ENCODE results near the gene PPP1R9B.

PPP1R9B gene

DNA sequence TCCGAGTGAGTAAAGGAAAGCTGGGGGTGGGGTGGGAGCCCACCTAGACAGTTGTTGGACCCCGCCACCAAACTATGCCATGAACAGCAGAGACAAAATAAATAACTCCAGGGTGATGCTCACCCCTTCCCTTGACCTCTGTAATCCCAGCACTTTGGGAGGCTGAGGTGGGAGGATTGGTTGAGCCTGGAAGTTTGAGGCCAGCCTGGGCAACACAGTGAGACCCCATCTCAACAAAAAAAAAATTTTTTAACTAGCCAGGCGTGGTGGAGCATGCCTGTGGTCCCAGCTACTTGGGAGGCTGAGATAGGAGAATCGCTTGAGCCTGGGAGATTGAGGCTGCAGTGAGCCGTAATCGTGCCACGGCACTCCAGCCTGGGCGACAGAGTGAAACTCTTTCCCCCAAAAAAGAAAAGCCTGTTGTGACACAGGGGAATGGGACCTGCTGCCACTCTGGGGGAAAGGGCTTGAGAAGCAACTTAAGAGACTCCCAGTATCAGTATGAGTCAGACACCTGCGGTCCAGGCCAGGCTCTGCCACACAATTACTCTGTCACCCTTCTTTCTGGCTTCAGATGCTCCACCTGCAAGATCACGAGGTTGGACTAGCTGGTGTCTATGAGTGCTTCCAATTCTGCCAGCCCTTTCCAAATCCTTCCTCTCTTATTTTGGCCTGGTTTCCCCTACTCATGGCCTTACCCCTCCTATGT, 20.3 kb upstream of the PPP1R9B start:
- Histone ChIP-seq H3K27ac (ENCODE audit: low read length) (no peak overlapping the region), H3K36me3 (ENCODE audit: control insufficient read depth in 1 of 2, insufficient read depth in 2 of 2, low read length in 2 of 2) (no peaks in the 10 kb centered on the region), H3K4me3 (ENCODE audit: low read depth in 1 of 2, low read length in 2 of 2) (no peak overlapping the region), H3K4me1 (ENCODE audit: control insufficient read depth in 1 of 2, insufficient read depth in 2 of 2, low read length in 2 of 2) (peaks cover 10 to 45% of the 10 kb centered on the region in 2 donors), H3K9me3 (ENCODE audit: control insufficient read depth in 1 of 2, low read length in 2 of 2) (no peaks in the 10 kb centered on the region), H3K27me3 (ENCODE audit: low read depth, low read length) (no peaks in the 10 kb centered on the region)

DNA sequence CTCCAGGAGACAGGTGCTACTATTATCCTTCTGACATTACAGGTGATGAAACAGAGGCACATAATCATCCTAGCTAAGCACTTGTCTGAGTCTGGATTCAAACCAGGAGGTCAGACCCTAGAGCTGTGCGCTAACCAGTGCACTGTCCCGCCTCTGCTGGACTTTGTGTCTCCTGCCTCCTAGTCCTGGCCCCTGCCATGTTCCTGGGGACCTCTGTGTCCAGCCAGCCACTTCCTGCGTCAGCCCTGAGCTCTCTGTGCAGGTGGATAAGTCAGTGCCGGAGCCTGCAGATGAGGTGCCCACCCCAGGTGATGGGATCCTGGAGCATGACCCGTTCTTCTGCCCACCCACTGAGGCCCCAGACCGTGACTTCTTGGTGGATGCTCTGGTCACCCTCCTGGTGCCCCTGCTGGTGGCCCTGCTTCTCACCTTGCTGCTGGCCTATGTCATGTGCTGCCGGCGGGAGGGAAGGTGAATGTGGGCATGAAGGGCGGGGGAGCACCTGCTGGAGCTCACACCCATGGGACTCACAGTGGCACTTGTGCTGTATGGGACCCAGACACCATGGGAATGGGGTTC, 19.5 kb upstream of the PPP1R9B start:
- no peak overlapping the region for H3K4me3 ChIP-seq (ENCODE audit: low read depth in 1 of 2, low read length in 2 of 2)
- H3K27ac ChIP-seq (ENCODE audit: low read length), result no peak overlapping the region
- H3K4me1 ChIP-seq (ENCODE audit: control insufficient read depth in 1 of 2, insufficient read depth in 2 of 2, low read length in 2 of 2), result peaks cover 10 to 45% of the 10 kb centered on the region in 2 donors
- H3K9me3 ChIP-seq (ENCODE audit: control insufficient read depth in 1 of 2, low read length in 2 of 2), result no peaks in the 10 kb centered on the region
- H3K27me3 ChIP-seq (ENCODE audit: low read depth, low read length), result no peaks in the 10 kb centered on the region
- H3K36me3 ChIP-seq (ENCODE audit: control insufficient read depth in 1 of 2, insufficient read depth in 2 of 2, low read length in 2 of 2), result no peaks in the 10 kb centered on the region

DNA sequence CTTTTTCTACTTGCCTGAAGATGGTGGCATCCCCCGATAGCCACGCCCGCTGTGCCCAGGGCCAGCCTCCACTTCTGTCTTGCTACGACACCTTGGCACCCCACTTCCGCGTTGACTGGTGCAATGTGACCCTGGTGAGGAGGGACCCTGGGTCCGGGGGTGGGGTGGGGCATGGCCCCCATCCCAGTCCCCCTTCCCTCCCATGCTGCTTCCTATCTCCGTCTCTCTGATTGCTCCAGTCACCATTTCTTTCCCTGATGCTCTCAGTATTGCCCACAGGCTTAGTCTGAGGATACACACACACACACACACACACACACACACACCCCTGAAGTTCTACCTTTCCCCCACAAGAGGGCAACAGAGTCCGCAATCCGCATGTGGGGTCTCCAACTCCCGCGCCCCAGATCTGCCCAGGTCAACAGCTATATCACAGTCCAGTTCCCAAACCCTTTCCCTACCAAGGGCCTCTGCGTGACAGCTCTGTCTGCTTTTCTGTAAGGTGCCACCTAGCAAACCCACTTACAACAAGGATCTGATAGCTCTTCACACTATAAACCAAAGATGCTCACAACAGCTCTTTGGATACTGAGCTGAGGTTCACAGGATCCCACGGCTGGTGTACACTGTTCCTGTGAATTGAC, 18.8 kb upstream of the PPP1R9B start:
- no peaks in the 10 kb centered on the region for H3K9me3 ChIP-seq (ENCODE audit: control insufficient read depth in 1 of 2, low read length in 2 of 2)
- no peaks in the 10 kb centered on the region for H3K27me3 ChIP-seq (ENCODE audit: low read depth, low read length)
- no peak overlapping the region for H3K27ac ChIP-seq (ENCODE audit: low read length)
- H3K36me3 ChIP-seq (ENCODE audit: control insufficient read depth in 1 of 2, insufficient read depth in 2 of 2, low read length in 2 of 2), result no peaks in the 10 kb centered on the region
- no peak overlapping the region for H3K4me3 ChIP-seq (ENCODE audit: low read depth in 1 of 2, low read length in 2 of 2)
- peaks cover 10 to 46% of the 10 kb centered on the region in 2 donors for H3K4me1 ChIP-seq (ENCODE audit: control insufficient read depth in 1 of 2, insufficient read depth in 2 of 2, low read length in 2 of 2)

DNA sequence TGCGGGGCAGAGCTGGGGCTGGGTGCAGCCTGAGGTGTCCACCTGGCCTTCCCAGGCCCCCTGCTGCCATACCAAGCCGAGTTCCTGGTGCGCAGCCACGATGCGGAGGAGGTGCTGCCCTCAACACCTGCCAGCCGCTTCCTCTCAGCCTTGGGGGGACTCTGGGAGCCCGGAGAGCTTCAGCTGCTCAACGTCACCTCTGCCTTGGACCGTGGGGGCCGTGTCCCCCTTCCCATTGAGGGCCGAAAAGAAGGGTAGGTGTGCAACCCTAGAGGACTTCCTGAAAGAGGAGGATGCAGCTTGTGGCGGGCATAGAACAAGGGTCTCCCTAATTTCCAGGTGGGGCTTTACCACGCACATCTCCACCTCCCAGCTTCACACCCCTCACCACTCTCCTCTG, 17.8 kb upstream of the PPP1R9B start:
- H3K27ac ChIP-seq (ENCODE audit: low read length), result no peak overlapping the region
- H3K4me3 ChIP-seq (ENCODE audit: low read depth in 1 of 2, low read length in 2 of 2), result no peak overlapping the region
- no peaks in the 10 kb centered on the region for H3K36me3 ChIP-seq (ENCODE audit: control insufficient read depth in 1 of 2, insufficient read depth in 2 of 2, low read length in 2 of 2)
- no peaks in the 10 kb centered on the region for H3K9me3 ChIP-seq (ENCODE audit: control insufficient read depth in 1 of 2, low read length in 2 of 2)
- H3K4me1 ChIP-seq (ENCODE audit: control insufficient read depth in 1 of 2, insufficient read depth in 2 of 2, low read length in 2 of 2), result peaks cover 8 to 50% of the 10 kb centered on the region in 2 donors
- H3K27me3 ChIP-seq (ENCODE audit: low read depth, low read length), result no peaks in the 10 kb centered on the region

DNA sequence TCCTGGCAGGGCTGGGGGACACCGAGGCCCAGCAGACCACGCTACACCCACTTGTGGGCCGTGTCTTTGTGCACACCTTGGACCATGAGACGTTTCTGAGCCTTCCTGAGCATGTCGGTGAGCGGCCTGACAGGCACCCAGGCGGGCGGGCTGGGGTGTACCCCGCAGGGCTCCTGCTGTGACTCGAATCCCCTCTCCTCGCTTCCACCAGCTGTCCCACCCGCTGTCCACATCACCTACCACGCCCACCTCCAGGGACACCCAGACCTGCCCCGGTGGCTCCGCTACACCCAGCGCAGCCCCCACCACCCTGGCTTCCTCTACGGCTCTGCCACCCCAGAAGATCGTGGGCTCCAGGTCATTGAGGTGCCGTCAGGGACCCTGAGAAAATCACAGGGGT, 16.9 kb upstream of the PPP1R9B start:
- Histone ChIP-seq H3K27ac (ENCODE audit: low read length) (no peak overlapping the region), H3K9me3 (ENCODE audit: control insufficient read depth in 1 of 2, low read length in 2 of 2) (no peaks in the 10 kb centered on the region), H3K4me3 (ENCODE audit: low read depth in 1 of 2, low read length in 2 of 2) (peak overlapping the region in 1 of 2 donors; percentile 8), H3K36me3 (ENCODE audit: control insufficient read depth in 1 of 2, insufficient read depth in 2 of 2, low read length in 2 of 2) (no peaks in the 10 kb centered on the region), H3K27me3 (ENCODE audit: low read depth, low read length) (no peaks in the 10 kb centered on the region), H3K4me1 (ENCODE audit: control insufficient read depth in 1 of 2, insufficient read depth in 2 of 2, low read length in 2 of 2) (peaks cover 4 to 45% of the 10 kb centered on the region in 2 donors)

DNA sequence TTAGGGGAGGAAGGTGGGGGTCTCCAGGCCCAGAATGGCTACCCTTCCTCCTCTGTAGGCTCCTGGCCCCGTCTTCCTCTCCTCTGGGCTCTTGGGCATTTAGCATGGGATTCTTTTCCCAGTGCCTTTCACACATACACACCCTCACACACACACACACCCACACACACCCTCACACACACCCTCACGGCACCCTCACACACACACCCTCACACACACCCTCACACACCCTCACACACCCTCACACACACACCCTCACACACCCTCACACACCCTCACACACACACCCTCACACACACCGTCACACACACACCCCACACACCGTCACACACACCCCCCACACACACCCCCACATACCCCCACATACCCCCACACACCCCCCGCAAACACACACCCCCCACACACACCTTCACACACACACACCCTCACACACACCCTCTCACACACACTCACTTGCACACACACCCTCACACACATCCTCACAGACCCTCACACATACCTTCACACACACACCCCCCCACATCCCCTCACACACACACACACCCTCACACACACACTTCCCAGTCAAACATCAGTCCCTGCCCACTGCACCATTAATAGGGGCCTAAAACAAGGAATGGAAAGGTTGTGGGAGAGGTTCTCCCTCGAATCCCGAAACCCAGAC, 16.2 kb upstream of the PPP1R9B start:
- Histone ChIP-seq H3K4me1 (ENCODE audit: control insufficient read depth in 1 of 2, insufficient read depth in 2 of 2, low read length in 2 of 2) (peaks cover 4 to 48% of the 10 kb centered on the region in 2 donors), H3K4me3 (ENCODE audit: low read depth in 1 of 2, low read length in 2 of 2) (peak overlapping the region in 1 of 2 donors; percentile 49), H3K27ac (ENCODE audit: low read length) (peak overlapping the region; percentile 67)

DNA sequence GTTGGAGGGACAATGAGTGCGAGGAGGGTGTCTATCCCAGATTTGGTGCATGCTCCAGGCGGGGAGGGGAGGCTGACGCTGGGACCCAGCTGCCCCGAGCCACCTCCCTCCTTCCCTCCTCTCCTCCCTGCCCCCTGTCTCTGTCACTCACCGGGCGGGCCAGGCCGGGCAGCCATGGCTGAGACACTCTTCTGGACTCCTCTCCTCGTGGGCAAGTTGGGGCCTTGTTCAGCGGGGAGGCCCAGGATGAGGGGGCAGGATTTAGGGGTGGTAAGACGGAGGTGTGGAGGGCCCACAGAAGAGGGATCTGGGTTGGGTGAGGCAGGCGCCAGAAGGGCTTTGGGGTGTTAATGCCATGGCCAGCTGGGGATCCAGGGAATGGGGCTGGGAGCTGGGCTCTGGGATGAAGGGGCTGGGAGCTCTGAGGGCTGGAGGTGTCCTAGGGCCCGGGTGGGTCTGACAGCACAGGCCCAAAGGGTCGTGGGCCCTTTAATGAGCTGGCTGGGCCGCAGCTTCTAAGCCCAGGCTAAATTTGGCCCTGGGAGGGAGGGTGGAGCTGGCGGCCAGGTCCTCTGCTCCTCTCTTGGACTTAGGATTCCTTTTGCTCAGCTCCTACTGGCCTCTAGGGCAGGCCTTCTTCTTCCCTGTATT, 15.5 kb upstream of the PPP1R9B start, which contains the start of gene SGCA:
Gene SGCA, plus strand, starts transcription at position 139 of the 651 bp plus-strand sequence. Its CDS starts 36 bp downstream, at position 175.
- H3K4me3 ChIP-seq (ENCODE audit: low read depth in 1 of 2, low read length in 2 of 2), result peak within 1 kb of the TSS in 1 of 2 donors; percentile 49
- H3K27me3 ChIP-seq (ENCODE audit: low read depth, low read length), result no peaks in the 10 kb centered on the region
- peak within 1 kb of the TSS; percentile 67 for H3K27ac ChIP-seq (ENCODE audit: low read length)
- H3K36me3 ChIP-seq (ENCODE audit: control insufficient read depth in 1 of 2, insufficient read depth in 2 of 2, low read length in 2 of 2), result no peaks in the 10 kb centered on the region
- H3K4me1 ChIP-seq (ENCODE audit: control insufficient read depth in 1 of 2, insufficient read depth in 2 of 2, low read length in 2 of 2), result peaks cover 4 to 51% of the 10 kb centered on the region in 2 donors
- no peaks in the 10 kb centered on the region for H3K9me3 ChIP-seq (ENCODE audit: control insufficient read depth in 1 of 2, low read length in 2 of 2)

More for the DNA sequence above, 16.2 kb upstream of the PPP1R9B start:
- Histone ChIP-seq H3K27me3 (ENCODE audit: low read depth, low read length) (no peaks in the 10 kb centered on the region), H3K36me3 (ENCODE audit: control insufficient read depth in 1 of 2, insufficient read depth in 2 of 2, low read length in 2 of 2) (no peaks in the 10 kb centered on the region), H3K9me3 (ENCODE audit: control insufficient read depth in 1 of 2, low read length in 2 of 2) (no peaks in the 10 kb centered on the region)

DNA sequence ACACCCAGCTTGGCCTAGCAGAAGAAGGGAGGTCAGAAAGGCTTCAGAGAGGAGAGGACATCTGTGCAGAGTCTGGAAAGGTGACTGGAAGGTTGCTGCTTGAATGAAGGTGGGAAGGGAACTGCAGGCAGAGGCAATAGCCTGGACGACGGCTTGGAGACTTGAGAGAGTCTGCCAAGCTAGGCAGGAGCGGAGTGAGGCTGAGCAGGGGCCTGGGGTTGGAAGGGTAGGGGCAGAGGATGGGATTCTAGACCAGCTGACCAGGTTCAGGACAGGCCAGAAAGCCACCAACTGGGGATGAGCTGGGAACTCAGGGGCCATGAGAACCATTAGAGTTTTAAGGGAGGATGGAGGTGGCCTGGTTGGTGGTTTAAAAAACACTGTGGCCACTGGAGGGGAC, 15.0 kb upstream of the PPP1R9B start:
- no peaks in the 10 kb centered on the region for H3K36me3 ChIP-seq (ENCODE audit: control insufficient read depth in 1 of 2, insufficient read depth in 2 of 2, low read length in 2 of 2)
- peaks cover 7 to 55% of the 10 kb centered on the region in 2 donors for H3K4me1 ChIP-seq (ENCODE audit: control insufficient read depth in 1 of 2, insufficient read depth in 2 of 2, low read length in 2 of 2)
- peak overlapping the region in 1 of 2 donors; percentile 49 for H3K4me3 ChIP-seq (ENCODE audit: low read depth in 1 of 2, low read length in 2 of 2)
- H3K9me3 ChIP-seq (ENCODE audit: control insufficient read depth in 1 of 2, low read length in 2 of 2), result no peaks in the 10 kb centered on the region
- H3K27me3 ChIP-seq (ENCODE audit: low read depth, low read length), result no peaks in the 10 kb centered on the region
- peak overlapping the region; percentile 45 for H3K27ac ChIP-seq (ENCODE audit: low read length)

DNA sequence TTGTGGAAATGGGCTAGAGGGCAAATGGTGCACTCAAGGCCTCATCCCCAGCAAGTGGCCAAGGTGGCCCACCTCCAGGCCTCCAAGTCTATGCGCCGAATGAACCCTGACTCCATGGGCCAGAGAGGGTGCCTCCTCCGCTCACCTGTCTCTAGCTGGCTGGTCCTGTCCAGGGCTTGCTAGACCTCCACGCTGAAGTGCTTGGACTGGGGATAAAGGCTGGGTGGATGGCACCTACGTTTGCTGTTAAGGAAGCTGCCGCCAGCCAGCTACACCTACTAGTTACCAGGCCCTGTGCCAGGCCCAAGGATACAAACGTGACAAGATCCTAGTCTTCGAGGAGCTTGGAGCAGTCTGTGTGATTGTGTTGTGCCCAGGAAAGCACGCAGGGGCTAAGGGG, 14.6 kb upstream of the PPP1R9B start:
- no peaks in the 10 kb centered on the region for H3K27me3 ChIP-seq (ENCODE audit: low read depth, low read length)
- H3K4me3 ChIP-seq (ENCODE audit: low read depth in 1 of 2, low read length in 2 of 2), result peak overlapping the region in 1 of 2 donors; percentile 49
- no peaks in the 10 kb centered on the region for H3K9me3 ChIP-seq (ENCODE audit: control insufficient read depth in 1 of 2, low read length in 2 of 2)
- H3K36me3 ChIP-seq (ENCODE audit: control insufficient read depth in 1 of 2, insufficient read depth in 2 of 2, low read length in 2 of 2), result no peaks in the 10 kb centered on the region
- H3K4me1 ChIP-seq (ENCODE audit: control insufficient read depth in 1 of 2, insufficient read depth in 2 of 2, low read length in 2 of 2), result peaks cover 7 to 55% of the 10 kb centered on the region in 2 donors
- H3K27ac ChIP-seq (ENCODE audit: low read length), result peak overlapping the region; percentile 45

DNA sequence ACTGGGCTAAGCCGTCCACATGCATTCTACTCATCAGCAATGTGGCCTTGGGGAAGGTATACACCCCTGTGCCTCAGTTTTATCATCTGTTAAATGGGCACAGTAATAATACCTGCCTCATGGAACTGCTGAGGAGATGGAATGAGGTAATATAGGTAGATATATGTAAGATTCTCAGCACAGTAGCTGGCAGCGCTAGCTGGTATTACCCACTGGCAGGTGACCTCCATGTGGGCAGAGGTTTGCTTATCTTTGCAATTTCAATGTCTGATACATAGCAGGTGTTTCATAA, 14.2 kb upstream of the PPP1R9B start:
- H3K27me3 ChIP-seq (ENCODE audit: low read depth, low read length), result no peaks in the 10 kb centered on the region

More for the DNA sequence above, 14.2 kb upstream of the PPP1R9B start:
- Histone ChIP-seq H3K27ac (ENCODE audit: low read length) (no peak overlapping the region), H3K4me1 (ENCODE audit: control insufficient read depth in 1 of 2, insufficient read depth in 2 of 2, low read length in 2 of 2) (peaks cover 7 to 53% of the 10 kb centered on the region in 2 donors), H3K36me3 (ENCODE audit: control insufficient read depth in 1 of 2, insufficient read depth in 2 of 2, low read length in 2 of 2) (no peaks in the 10 kb centered on the region), H3K4me3 (ENCODE audit: low read depth in 1 of 2, low read length in 2 of 2) (no peak overlapping the region), H3K9me3 (ENCODE audit: control insufficient read depth in 1 of 2, low read length in 2 of 2) (no peaks in the 10 kb centered on the region)
